Measurements from ENCODE around the gene IDUA.

Gene IDUA

DNA sequence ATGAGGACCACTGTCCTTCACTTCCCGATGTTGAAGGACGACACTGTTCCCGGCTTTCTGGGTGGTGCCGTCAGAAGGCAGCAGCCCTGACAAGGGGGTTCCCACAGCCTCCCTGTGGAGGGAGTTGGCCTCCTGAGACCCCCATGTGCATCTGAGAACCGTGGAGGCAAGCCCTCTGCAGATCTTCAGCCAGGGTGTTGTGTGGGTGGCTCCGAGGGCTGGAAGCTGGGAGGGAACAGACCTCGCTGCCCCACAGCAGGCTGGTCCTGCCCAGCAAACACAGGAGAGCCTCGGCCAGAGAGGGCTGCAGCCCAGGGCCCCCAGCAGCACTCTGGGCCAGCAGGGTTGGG, 29.6 kb upstream of the IDUA start:
- in situ Hi-C loops (cut with MboI; ENCODE audit: low sequenced_read_pairs, unreplicated experiment), result no loop called here
- TF ChIP-seq, protein P1, sequence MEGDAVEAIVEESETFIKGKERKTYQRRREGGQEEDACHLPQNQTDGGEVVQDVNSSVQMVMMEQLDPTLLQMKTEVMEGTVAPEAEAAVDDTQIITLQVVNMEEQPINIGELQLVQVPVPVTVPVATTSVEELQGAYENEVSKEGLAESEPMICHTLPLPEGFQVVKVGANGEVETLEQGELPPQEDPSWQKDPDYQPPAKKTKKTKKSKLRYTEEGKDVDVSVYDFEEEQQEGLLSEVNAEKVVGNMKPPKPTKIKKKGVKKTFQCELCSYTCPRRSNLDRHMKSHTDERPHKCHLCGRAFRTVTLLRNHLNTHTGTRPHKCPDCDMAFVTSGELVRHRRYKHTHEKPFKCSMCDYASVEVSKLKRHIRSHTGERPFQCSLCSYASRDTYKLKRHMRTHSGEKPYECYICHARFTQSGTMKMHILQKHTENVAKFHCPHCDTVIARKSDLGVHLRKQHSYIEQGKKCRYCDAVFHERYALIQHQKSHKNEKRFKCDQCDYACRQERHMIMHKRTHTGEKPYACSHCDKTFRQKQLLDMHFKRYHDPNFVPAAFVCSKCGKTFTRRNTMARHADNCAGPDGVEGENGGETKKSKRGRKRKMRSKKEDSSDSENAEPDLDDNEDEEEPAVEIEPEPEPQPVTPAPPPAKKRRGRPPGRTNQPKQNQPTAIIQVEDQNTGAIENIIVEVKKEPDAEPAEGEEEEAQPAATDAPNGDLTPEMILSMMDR (IDR thresholded peaks at IDR 0.05; ENCODE audit: borderline replicate concordance, control extremely low read depth, extremely low read depth, insufficient read depth, missing control alignments), result no peak
- DNase-seq (ENCODE audit: low spot score), result no peak

DNA sequence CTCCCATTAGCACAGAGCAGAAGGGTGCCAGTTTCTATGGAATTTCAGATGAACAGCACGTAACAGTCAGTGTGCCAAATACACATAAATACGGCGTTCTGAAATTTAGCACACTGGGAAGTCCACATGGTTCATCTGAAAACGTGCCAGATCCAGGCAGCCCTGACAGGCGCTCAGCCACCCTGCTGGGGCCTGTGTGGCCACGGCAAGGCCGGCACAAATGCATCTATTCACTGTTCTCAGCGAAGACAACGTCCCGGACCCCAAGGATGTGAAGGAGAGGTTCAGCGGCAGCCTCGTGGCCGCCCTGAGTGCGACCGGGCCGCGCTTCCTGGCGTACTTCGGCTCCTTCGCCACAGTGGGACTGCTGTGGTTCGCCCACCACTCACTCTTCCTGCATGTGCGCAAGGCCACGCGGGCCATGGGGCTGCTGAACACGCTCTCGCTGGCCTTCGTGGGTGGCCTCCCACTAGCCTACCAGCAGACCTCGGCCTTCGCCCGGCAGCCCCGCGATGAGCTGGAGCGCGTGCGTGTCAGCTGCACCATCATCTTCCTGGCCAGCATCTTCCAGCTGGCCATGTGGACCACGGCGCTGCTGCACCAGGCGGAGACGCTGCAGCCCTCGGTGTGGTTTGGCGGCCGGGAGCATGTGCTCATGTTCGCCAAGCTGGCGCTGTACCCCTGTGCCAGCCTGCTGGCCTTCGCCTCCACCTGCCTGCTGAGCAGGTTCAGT, 29.1 kb upstream of the IDUA start:
- DNase-seq (ENCODE audit: low spot score), result no peak
- in situ Hi-C loops (cut with MboI; ENCODE audit: low sequenced_read_pairs, unreplicated experiment), result no loop called here
- TF ChIP-seq, protein P1 (IDR thresholded peaks at IDR 0.05; ENCODE audit: borderline replicate concordance, control extremely low read depth, extremely low read depth, insufficient read depth, missing control alignments), result no peak

DNA sequence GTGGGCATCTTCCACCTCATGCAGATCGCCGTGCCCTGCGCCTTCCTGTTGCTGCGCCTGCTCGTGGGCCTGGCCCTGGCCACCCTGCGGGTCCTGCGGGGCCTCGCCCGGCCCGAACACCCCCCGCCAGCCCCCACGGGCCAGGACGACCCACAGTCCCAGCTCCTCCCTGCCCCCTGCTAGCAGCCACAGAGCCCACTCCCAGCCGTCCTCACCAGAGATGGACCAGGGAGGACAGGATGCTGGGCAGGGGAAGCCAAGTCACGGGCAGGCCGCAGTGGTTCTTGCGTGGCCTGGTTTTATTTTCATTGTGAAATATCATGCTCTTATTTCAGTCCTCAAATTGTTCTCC, 28.6 kb upstream of the IDUA start:
- DNase-seq (ENCODE audit: low spot score), result no peak
- TF ChIP-seq, protein P1 (IDR thresholded peaks at IDR 0.05; ENCODE audit: borderline replicate concordance, control extremely low read depth, extremely low read depth, insufficient read depth, missing control alignments), result no peak
- in situ Hi-C loops (cut with MboI; ENCODE audit: low sequenced_read_pairs, unreplicated experiment), result no loop called here

DNA sequence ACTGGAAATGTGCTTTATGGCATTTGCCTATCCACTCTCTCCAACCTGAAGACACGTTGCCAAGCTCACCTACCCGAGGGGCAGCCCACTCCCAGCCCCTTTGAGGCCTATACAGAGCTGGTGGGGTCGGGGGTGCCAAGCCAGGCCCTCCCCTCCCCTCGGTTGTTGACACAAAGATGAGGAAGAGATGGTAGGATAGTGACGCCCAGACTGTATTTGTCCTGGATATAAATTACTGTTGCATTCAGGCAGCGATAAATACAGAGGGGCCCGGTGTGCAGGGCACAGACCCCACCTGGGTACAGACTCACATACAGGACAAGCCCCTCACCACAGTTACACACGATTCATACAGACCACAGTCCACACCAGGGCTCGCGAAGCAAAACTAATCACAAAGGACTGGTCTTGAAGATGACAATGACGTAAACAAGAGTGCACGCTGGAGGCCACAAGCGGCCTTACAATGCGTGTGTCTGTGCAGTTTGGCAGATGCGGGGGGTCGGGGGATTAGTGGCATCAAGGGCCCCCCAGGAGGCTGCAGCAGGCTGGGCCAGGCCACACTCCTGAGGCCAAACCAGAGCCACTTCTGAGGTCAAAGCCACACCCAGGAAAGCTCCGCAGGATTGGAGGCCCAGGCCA, 28.0 kb upstream of the IDUA start:
- in situ Hi-C loops (cut with MboI; ENCODE audit: low sequenced_read_pairs, unreplicated experiment), result no loop called here
- TF ChIP-seq, protein P1 (IDR thresholded peaks at IDR 0.05; ENCODE audit: borderline replicate concordance, control extremely low read depth, extremely low read depth, insufficient read depth, missing control alignments), result no peak
- no peak for DNase-seq (ENCODE audit: low spot score)

DNA sequence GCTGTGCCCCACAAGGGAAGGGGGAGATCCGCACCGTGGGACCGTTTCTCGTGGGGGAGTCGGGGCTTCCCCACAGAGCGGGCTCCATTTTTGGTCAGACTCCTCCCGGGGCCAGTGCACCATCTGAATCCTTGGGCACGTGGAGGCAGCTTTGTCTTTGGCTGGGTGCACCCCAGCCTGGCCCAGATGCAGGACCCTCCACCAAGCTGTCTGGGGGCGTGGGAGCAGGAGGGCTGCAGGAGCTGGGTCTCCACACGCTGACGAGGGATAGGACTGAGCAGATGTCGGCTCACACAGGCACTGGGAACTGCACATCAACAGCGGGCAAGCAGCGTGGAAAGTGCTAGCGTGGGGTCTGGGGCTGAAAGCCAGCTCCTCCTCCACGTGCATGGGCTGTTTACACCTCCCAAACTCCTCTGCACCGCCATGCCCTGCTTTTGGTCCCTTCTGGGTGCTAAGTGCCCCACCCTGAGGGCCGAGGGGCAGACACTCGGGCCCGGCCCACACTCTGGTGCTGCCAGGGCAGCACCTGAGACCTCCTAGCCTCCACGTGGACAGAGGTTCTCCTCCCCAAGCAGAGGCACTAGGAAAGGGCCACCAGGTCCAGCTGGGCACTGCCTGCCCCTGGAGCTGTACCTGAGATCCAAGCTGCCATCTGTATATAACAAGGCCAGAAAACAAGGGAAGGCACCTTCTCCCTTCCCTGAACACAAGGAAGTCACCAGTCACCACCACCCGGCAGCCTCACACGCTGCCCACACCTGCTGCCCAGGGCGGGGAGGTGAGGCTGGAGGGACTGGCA, 27.3 kb upstream of the IDUA start:
- in situ Hi-C loops (cut with MboI; ENCODE audit: low sequenced_read_pairs, unreplicated experiment), result no loop called here

DNA sequence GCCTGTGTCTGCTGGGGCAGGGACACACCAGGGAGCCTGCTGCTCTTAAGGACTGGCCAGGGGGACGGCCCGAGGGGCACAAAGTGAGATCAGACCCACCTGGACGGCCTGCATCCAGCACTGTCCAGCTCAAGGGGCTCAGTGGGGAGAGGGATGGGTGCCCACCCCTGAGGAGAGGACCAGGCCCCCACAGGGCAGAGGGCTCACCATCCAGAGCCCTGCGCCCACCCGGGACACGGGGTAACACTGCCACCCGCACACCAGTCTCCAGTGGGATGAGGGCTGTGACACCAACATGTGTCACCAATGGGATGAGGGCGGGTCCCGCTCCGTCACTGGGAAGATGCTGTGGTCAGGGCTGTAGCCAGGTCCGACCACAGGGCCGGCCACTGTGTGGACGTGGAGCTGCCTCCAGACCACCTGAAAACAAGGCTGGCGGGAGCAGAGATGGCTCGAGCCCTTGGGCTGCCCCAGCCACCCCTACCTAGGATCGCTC, 26.7 kb upstream of the IDUA start:
- no peak for DNase-seq (ENCODE audit: low spot score)
- in situ Hi-C loops (cut with MboI; ENCODE audit: low sequenced_read_pairs, unreplicated experiment), result no loop called here
- TF ChIP-seq, protein P1 (IDR thresholded peaks at IDR 0.05; ENCODE audit: borderline replicate concordance, control extremely low read depth, extremely low read depth, insufficient read depth, missing control alignments), result no peak

More for the DNA sequence above, 27.3 kb upstream of the IDUA start:
- DNase-seq (ENCODE audit: low spot score), result no peak
- TF ChIP-seq, protein P1 (IDR thresholded peaks at IDR 0.05; ENCODE audit: borderline replicate concordance, control extremely low read depth, extremely low read depth, insufficient read depth, missing control alignments), result no peak
